GM12875 (cell line): ENCODE results near the gene CABP2.
A peak's percentile ranks its signal among the peaks of the same experiment; 100 is the strongest.

Experiments
- H3K4me3 ChIP-seq: one replicate; pipeline ENCODE4 v1.5.1; 2011; ENCODE audit warnings: low read depth, low read length, control low read depth
- CTCF ChIP-seq: IDR thresholded peaks from 2 replicates; pipeline ENCODE4 v1.5.1; 2011; ENCODE audit warnings: low read depth, mild to moderate bottlenecking, control low read depth, inconsistent platforms, low read length, moderate library complexity, borderline replicate concordance; ENCODE audit not compliant: insufficient read depth

The CABP2 gene

GRCh38 chr11:67507242-67507863 lies 15.9 kb downstream of the CABP2 start:
- peak overlapping the region; percentile 86 for H3K4me3 ChIP-seq
- TF ChIP-seq CTCF, result no peak

GRCh38 chr11:67506426-67507051 lies 16.7 kb downstream of the CABP2 start:
- TF ChIP-seq CTCF, result no peak
- peak overlapping the region; percentile 12 for H3K4me3 ChIP-seq

GRCh38 chr11:67505605-67506396 lies 17.4 kb downstream of the CABP2 start:
- H3K4me3 ChIP-seq, result peak overlapping the region; percentile 90

GRCh38 chr11:67504950-67505581 lies 18.2 kb downstream of the CABP2 start, which contains the start of gene PITPNM1:
TSS of gene PITPNM1 (minus strand) at chr11:67505363. CDS start at chr11:67504180, 1,183 bp downstream.
- H3K4me3 ChIP-seq, result peak within 1 kb of the TSS; percentile 90
- TF ChIP-seq CTCF, result no peak

More at GRCh38 chr11:67505605-67506396, 17.4 kb downstream of the CABP2 start:
- peak; percentile 99 for TF ChIP-seq CTCF

- peak overlapping the region; percentile 90 for H3K4me3 ChIP-seq
- no peak for TF ChIP-seq CTCF
Measured at GRCh38 chr11:67504005-67504949, 19.0 kb downstream of the CABP2 start.

GRCh38 chr11:67503119-67504004 lies 19.9 kb downstream of the CABP2 start:
- peak overlapping the region; percentile 90 for H3K4me3 ChIP-seq
- no peak for TF ChIP-seq CTCF
